HG03342 (cell line): Measurements from ENCODE around the gene CCDC194.
A peak's percentile ranks its signal among the peaks of the same experiment; 100 is the strongest.

Experiments
- ATAC-seq: cut with Tn5 transposase; IDR thresholded peaks from one replicate; pipeline ENCODE4 v1.9.1; 2021; ENCODE audit warnings: mild to moderate bottlenecking, moderate library complexity; ENCODE audit not compliant: unreplicated experiment

The CCDC194 gene, protein sequence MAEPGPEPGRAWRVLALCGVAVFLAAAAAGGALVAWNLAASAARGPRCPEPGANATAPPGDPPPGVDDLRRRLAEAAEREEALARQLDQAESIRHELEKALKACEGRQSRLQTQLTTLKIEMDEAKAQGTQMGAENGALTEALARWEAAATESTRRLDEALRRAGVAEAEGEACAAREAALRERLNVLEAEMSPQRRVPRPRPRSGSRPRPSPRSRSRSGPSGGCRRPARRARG

DNA sequence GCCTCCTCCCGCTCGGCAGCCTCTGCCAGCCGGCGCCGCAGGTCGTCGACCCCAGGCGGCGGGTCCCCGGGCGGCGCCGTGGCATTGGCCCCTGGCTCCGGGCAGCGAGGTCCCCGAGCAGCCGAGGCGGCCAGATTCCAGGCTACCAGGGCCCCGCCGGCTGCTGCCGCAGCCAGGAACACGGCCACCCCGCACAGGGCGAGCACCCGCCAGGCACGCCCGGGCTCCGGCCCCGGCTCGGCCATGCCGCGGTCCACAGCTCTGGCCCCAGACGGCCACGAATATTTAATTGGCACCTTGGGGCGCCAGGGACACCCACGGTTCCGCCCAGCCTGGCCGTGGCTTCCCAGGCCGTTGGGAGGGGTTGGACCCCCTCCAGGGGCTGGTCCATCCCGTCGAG, at the start of gene CCDC194:
Gene CCDC194 (minus strand): TSS at position 283 of the 400 bp plus-strand sequence. CDS start 38 bp downstream, at position 245.
- ATAC-seq, result no peak

DNA sequence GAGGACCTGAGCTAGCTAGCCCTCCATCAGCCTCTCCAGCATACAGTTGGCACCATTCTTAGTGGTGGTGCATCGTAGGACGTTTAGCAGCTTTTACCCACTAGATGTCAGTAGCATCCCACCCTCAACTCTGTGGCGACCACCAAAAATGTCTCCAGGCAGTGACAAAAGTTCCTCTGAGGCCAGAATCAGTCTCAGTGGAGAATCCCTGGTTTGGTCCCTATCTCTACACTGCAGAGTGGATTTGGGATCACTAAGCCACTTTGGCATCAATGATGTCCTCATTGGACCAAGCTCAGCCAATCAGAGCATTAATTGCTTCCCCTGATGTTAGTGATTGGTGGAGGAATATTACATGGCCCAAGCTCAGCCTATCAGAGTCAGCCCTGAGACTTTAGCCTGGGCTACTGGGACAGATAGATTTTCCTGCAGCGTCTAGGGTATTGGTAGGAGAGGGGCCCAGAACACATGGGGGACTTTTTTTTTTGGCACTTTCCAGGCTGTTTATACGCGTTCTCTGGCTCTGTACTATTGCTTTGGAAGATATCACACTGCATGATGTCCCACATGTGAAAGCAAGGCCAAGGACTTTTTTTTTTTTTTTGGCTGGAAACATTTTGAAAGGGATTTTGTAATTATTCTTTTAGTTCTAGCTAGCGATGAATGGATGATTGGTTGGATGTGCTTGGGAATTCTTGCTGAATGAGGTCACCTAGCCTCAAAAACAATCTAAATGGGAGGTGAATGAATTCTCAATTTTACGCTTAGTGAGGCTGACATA, 47.4 kb upstream of the CCDC194 start:
- ATAC-seq, result no peak

DNA sequence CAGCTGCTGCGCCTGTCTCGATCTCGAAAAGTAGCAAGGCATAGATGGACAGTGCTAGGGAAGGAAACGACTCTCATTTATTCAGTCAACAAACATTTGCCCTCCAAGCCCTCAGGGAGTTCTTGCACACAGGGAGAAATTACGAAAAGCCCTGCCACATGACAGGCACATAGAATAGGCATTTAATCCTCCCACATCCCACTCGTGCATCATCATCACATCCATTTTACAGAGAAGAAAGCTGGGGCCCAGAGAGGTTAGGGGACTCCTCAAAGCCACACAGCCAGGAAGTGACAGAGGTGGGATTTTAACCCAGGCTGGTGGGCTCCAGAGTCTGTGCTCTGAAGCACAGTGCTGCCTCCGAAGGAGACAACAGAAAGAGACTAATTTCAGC, 42.9 kb upstream of the CCDC194 start:
- no peak for ATAC-seq

DNA sequence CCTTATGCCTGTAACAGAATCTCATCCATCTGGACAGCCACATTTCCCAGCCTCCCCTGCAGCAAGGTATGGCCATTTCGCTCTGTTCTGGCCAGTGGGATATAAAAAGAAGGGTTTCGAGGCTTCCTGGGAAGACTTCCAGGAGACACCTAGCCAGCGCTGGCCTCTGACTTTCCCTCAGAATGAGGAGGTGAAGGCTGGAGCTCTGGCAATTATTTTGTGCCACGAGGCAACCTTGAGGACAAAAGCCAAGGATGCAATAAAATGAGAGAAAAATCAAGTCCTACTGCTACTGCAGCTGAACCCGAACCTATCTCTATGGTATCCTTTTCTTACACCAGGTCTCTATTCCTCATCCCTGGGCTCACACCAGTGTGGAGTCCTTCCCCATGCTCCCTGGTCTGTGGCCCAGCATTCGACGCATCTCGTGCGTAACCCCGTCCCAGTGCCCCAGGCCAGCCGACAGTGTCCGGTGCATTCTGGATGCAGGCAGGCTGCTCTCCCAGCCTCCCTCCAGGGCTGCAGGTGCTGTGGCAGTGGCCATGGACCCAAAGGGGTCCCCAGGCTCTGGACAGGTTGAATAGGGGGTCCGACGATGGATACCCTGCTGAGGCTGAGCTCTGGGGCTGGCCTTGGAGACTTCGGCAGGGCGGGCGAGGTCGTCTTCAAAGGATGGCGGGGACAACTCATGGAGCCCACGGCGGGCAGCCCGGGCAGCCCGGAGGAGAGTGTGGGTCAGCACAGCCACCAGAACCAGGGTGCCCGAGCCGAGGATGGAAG, 42.3 kb upstream of the CCDC194 start:
- ATAC-seq, result no peak

DNA sequence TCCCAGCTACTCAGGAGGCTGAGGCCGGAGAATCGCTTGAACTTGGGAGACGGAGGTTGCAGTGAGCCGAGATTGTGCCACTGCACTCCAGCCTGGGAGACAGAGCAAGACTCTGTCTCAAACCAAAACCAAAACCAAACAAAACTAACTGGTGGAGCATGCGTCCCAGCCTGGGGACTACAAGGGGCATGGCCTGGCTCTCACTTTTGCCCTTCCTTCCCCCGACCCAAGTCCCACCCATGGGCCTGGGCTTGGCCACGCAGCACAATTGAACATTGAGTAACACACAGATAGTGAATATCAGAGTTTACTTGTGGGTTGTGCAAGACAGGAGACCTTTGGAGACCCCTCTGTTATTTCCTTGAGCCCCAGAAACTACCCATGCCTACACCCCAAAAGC, 41.2 kb upstream of the CCDC194 start:
- no peak for ATAC-seq

DNA sequence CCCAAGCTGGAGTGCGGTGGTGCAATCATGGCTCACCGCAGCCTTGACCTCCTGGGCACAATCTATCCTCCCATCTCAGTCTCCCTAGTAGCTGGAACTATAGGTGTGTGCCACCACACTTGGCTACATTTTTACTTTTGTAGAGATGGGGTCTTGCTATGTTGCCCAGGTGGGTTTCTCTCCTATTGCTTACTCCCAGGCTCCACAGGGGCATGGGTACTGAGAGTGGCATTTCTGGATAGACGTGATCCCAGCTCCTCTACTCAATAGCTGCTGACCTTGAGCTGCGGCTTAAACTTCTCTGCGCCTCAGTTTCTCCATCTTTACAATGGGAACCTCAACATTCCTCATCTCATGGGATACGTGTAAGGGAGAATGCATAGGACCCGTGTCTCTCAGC, 37.4 kb upstream of the CCDC194 start:
- no peak for ATAC-seq

DNA sequence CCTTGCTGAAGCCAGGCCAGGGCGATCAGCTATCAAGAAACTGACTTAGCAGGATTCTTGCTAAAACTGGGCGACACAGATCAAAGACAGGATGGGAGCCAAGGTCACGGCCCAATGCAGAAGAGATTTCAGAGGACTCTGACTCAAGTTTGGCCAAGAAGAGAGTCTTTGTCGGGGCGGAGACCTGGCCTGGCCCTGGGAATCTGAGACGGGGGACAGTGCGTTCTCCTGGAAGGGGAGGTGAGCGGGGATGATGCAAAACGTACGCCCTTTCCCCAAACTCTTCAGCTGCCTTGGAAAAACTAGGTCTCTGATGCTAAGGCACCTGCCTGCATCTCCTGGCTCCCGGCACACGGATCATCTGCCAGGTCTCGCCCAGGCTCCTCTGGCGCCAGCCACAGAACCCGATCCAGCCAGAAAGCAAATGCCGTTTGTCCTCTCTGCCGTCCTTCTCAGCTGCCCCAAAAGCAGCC, 35.7 kb upstream of the CCDC194 start:
- ATAC-seq, result no peak

DNA sequence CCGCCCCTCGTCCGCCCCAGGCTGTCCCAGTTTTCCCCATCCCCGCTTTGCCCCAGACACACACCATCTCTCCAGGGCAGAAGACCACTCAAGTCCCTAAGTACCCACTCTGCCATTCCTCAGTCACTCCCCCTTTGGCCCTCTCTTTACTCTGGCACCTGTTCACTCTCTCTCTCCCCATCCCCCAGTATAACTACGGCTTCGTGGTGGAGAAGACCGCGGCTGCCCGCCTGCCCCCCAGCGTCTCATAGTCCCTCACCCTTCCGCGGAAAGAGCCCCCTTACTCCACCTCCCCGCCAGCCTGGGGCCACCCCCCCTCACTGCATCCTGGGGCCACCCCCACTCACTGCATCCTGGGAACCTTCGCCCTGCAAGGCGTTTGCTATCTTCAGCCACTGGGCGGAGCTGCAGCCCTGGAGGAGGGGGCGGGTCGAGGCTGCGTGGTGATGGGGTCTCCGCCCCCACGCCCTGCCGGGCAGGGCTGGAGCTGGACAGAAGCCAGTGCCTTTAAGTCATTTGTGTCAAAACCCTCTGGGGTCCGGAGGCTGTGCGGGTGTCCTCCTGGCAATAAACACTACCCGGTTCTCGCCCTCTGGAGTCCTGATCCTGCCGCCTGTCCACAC, 30.9 kb upstream of the CCDC194 start:
- ATAC-seq, result no peak

DNA sequence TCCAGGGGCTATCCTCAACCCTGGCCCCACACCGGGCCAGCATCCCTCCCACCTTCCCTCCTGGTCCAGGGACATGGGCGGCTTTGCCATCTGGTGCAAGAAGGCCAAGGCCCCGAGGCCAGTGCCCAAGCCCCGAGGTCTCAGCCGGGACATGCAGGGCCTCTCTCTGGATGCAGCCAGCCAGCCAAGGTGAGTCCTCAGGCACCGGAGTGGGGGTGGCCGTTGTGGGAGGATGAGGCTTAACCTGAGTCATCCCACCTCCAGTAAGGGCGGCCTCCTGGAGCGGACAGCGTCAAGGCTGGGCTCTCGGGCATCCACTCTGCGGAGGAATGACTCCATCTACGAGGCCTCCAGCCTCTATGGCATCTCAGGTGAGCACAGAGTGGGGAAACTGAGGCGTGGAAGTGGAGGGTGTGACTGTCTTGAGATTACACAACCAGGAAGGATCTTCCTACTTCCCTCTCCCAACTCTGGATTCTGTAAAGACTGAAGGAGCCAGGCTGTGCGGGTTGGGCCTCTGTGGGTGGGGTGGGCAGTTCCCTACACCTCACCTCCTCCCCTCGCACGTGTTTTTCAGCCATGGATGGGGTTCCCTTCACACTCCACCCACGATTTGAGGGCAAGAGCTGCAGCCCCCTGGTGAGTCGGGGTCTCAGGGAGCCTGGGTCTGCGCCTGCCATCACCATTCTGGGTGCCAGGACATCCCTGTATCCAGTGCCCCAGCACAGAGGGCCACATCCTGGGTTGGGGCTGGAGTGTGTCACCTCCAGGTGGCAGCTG, 29.6 kb upstream of the CCDC194 start:
- ATAC-seq, result no peak

DNA sequence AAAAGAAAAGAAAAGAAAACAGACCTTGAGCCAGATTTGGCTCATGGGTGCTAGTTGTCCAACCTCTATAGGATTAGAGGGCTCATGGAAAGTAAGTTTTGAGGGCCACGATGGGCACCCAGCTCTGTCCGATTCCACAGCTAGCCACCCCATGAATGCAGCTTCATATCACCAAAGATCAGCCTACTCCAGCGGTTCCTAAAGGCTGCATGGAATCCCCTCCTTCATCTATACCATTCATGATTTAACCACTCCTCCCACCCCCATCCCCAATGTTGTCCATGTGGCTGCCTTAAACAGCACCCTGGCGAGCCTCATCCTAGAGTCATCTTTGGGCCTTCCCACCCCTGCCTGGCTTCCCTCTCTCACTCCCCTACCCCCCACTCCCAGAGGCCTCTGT, 27.9 kb upstream of the CCDC194 start:
- no peak for ATAC-seq

DNA sequence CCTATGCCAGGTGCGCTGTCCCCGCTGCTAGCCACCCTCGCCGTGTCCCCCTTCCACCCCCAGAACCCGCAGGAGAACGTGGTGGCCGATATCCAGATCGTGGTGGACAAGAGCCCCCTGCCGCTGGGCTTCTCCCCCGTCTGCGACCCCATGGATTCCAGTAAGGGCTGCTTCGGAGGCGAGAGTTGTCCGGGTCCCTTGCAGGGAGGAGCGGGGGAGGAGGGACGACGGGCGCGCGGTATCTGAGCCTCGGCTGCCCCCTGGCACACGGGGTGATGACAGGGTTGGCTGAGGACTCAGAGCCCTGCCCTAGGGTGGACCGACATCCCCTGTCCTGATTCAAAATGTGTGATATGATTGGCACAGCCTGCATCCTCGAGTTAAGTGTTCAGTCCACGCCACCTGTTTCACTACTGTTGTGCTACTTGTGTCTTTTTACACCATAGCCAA, 26.5 kb upstream of the CCDC194 start:
- ATAC-seq, result no peak

DNA sequence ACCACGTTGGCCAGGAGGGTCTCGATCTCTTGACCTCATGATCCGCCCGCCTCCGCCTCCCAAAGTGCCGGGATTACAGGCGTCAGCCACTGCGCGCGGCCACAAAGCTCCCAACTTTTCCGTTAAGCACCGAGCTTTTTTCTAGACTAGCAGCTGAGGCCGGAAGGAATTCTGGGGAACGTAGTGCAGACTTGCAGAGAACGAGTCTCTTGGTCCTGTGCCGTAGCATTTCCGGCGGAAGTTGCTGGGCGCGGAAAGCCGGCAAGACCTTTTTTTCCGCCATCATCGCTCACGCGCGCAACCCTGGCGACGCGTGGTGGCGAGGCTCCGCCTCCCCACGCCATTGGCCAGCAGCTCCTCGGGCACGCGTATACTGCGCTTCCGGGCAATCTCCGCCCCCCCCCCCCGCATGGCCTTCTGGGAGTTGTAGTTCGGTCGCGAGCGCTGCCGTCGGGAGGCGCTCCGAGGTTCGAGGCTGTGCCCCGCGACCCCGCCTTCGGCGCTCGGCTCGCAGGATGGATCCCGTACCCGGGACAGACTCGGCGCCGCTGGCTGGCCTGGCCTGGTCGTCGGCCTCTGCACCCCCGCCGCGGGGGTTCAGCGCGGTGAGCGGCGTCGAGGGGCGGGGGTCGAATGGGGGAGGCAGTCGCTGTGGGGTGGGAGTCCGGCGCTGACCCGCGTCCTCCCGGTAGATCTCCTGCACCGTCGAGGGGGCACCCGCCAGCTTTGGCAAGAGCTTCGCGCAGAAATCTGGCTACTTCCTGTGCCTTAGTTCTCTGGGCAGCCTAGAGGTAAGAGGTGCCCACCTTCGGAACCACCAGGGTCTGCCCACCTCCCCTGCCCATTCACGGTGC, 25.9 kb upstream of the CCDC194 start, which contains the start of gene MVB12A:
Gene MVB12A (plus strand): TSS at position 427 of the 854 bp plus-strand sequence. CDS start 89 bp downstream, at position 516.
- ATAC-seq, result peak; percentile 86

DNA sequence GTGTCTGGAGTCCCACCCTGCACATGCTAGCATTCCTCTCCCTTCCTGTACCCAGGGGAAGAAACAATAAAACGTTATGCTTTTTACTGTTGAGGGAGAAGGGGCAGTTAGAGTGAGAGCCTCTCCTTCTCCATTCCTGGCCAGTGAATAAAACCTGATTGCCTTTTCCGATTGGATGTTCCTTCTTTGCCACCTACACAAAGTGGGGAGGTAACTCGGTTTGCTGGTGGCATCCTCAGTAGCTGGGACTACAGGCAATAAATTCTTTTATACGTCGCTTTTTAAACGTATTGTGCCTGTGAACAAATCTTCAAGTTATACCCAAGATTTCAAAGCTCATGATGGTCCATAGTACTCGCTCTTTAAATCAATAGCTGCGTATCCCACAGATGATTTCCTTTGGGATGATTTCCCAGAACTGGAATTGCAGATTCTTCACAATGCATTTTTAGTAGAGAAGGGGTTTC, 25.2 kb upstream of the CCDC194 start:
- ATAC-seq, result no peak

DNA sequence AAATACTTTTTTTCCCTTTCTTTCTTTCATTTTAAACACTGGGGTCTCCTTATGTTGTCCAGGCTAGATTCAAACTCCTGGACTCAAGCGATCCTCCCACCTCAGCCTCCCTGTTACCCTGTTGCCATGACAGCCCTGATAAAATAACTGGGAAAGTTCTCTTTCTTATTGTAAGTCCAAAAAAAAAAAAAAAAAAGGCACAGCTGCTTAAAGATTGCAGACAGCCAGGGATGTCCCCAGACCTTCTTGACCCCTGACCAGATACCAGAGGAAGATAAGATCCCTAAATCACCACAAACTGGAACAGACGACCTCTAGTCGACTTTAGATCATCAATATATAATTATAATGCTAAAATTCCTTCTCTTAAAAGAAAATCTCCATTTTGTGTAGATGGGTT, 24.7 kb upstream of the CCDC194 start:
- no peak for ATAC-seq

DNA sequence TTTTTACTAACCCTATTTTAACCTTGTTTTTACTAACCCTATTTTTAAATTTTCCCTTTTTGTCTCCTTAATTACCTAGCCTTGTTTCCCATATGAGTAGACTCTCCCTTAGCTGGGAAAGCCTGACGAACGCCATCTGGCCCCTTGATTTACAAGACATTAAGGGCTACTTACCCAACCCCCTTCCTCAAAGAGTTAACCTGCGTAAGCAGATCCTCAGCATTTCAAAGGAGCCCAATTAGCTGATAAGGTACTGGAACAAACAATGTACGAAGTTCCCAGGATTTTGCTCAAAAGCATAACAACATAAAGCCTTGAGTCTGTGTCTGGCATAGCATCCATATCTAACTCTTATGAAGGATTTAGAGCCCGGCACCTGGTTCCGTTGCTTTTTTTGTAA, 21.1 kb upstream of the CCDC194 start:
- no peak for ATAC-seq

DNA sequence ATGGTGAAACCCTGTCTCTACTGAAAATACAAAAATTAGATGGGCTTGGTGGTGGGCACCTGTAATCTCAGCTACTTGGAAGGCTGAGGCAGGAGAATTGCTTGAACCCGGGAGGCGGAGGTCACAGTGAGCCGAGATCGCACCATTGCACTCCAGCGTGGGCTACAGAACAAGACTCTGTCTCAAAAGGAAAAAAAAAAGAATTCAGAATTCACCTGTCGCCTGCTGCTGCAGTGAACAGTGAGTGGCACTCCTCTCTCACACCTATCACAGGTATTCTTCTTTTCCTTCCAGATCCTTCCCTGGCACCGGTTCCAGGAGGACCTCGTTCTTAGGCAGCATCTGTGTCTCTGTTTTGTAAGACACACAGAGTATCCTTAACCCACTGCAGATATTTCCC, 20.1 kb upstream of the CCDC194 start:
- ATAC-seq, result no peak

DNA sequence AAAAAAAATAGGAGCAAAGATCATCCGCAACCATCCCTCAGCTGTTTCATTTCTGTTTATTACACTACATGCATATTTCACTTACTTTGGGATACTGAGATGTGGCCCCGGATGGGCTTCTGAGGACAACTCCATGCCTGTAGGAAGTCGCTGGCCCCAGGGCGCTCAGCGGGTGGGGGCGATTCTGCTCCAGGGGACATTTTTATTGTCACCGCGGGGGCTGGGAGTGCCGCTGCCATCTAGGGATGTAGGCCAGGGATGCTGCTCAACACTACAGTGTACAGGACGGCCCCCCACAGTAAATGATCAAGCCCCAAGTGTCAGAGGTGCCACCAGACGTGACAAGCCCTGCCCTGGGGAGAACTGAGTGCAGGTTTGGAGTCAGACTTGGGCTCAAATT, 17.8 kb upstream of the CCDC194 start:
- no peak for ATAC-seq

DNA sequence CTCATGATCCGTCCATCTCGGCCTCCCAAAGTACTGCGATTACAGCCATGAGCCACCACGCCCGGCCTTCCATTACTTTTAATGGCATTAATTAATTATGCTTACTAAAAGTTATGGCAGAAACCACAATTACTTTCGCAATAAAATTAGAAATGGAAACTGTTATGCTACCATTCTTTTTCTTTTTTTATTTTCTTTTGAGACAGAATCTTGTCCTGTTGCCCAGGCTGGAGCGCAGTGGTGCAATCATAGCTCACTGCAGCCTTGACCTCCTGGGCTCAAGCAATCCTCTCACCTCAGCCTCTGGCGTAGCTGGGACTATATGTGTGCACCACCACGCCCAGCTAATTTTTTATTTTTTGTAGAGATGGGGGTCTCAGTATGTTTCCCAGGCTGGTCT, 16.0 kb upstream of the CCDC194 start:
- no peak for ATAC-seq

DNA sequence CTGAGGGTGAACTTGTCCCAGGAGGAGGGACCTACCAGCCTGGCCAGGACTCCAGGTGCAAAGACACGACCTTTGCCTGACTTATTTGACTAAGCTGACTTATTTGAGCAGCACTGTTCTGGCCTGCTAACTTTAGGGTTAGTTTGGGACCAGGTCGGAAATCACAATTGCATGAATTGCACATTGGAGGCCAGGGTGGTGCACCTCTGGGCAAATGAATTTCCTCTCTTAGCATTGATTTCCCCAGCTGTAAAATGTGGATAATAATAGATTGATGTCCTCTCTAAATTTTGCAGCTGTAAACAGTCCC, 12.8 kb upstream of the CCDC194 start:
- ATAC-seq, result no peak
